H9 (cell line): ENCODE measurements around the gene RADIL. TPM values are rescaled to one million over a fixed set of nuclear protein-coding genes. Genes with fewer than 3 reads are reported as not detected.

ENCODE experiments used
- DNase-seq: peaks from one replicate; pipeline ENCODE4 v3.0.0-alpha.2; 2017
- H2AFZ ChIP-seq: one replicate; pipeline ENCODE4 v1.6.1; 2013; ENCODE audit warnings: mild to moderate bottlenecking, low read length, control low read depth, moderate library complexity
- H2AK5ac ChIP-seq: 2 replicates; pipeline ENCODE4 v1.6.1; 2013; ENCODE audit warnings: low read length, control low read depth, mixed read lengths; ENCODE audit not compliant: insufficient read length
- H2BK120ac ChIP-seq: one replicate; pipeline ENCODE4 v1.6.1; 2013; ENCODE audit warnings: low read depth, mild to moderate bottlenecking, low read length, control low read depth, inconsistent platforms; ENCODE audit not compliant: poor library complexity, severe bottlenecking
- H2BK12ac ChIP-seq: 2 replicates; pipeline ENCODE4 v1.6.1; 2013; ENCODE audit warnings: low read length, control low read depth, mixed read lengths, low read depth; ENCODE audit not compliant: insufficient read length
- H2BK15ac ChIP-seq: 2 replicates; pipeline ENCODE4 v1.6.1; 2013; ENCODE audit warnings: low read depth, low read length, control low read depth
- H2BK20ac ChIP-seq: one replicate; pipeline ENCODE4 v1.6.1; 2013; ENCODE audit warnings: low read depth, mild to moderate bottlenecking, low read length, control low read depth, inconsistent platforms; ENCODE audit not compliant: poor library complexity, severe bottlenecking
- H2BK5ac ChIP-seq: 2 replicates; pipeline ENCODE4 v1.6.1; 2013; ENCODE audit warnings: low read length, control low read depth, mixed read lengths; ENCODE audit not compliant: insufficient read length
- H3K14ac ChIP-seq: 2 replicates; pipeline ENCODE4 v1.6.1; 2013; ENCODE audit warnings: low read length, control low read depth; ENCODE audit not compliant: insufficient read depth
- H3K18ac ChIP-seq: 2 replicates; pipeline ENCODE4 v1.6.1; 2013; ENCODE audit warnings: low read depth, mild to moderate bottlenecking, mixed read lengths, low read length, control low read depth; ENCODE audit not compliant: insufficient read length
- H3K23ac ChIP-seq: 2 replicates; pipeline ENCODE4 v1.6.1; 2013; ENCODE audit warnings: low read length, control low read depth, mixed read lengths, low read depth; ENCODE audit not compliant: insufficient read length
- H3K23me2 ChIP-seq: 2 replicates; pipeline ENCODE4 v1.6.1; 2013; ENCODE audit warnings: low read depth, mild to moderate bottlenecking, mixed read lengths, low read length, control low read depth; ENCODE audit not compliant: insufficient read length, poor library complexity, severe bottlenecking
- H3K27ac ChIP-seq: 2 replicates; pipeline ENCODE4 v1.5.1; 2013; ENCODE audit warnings: low read length, control low read depth, mixed read lengths, low read depth; ENCODE audit not compliant: insufficient read length
- H3K27me3 ChIP-seq: 2 replicates; pipeline ENCODE4 v1.6.1; 2013; ENCODE audit warnings: low read length, control low read depth, inconsistent platforms; ENCODE audit not compliant: insufficient read depth
- H3K4ac ChIP-seq: 2 replicates; pipeline ENCODE4 v1.6.1; 2013; ENCODE audit warnings: low read depth, mild to moderate bottlenecking, control low read depth, inconsistent platforms, low read length, moderate library complexity
- H3K4me1 ChIP-seq: 2 replicates; pipeline ENCODE4 v1.6.1; 2013; ENCODE audit warnings: low read length, control low read depth, inconsistent platforms; ENCODE audit not compliant: insufficient read depth
- H3K4me2 ChIP-seq: 2 replicates; pipeline ENCODE4 v1.6.1; 2013; ENCODE audit warnings: low read length, control low read depth, mixed read lengths; ENCODE audit not compliant: insufficient read length, insufficient read depth
- H3K56ac ChIP-seq: 2 replicates; pipeline ENCODE4 v1.6.1; 2013; ENCODE audit warnings: low read depth, mild to moderate bottlenecking, mixed read lengths, low read length, control low read depth; ENCODE audit not compliant: insufficient read length
- H3K79me1 ChIP-seq: 2 replicates; pipeline ENCODE4 v1.6.1; 2013; ENCODE audit warnings: low read depth, mild to moderate bottlenecking, moderate library complexity, low read length, control low read depth, inconsistent platforms; ENCODE audit not compliant: insufficient read depth, poor library complexity, severe bottlenecking
- H3K79me2 ChIP-seq: 2 replicates; pipeline ENCODE4 v1.6.1; 2013; ENCODE audit warnings: low read length, control low read depth, inconsistent platforms; ENCODE audit not compliant: insufficient read depth
- H3K9ac ChIP-seq: 2 replicates; pipeline ENCODE4 v1.6.1; 2013; ENCODE audit warnings: low read length, control low read depth, mixed read lengths; ENCODE audit not compliant: insufficient read length; ENCODE audit errors: extremely low read depth
- H3K9me3 ChIP-seq: one replicate; pipeline ENCODE4 v1.6.1; 2013; ENCODE audit warnings: low read depth, low read length, inconsistent platforms; ENCODE audit not compliant: control insufficient read depth
- H3T11ph ChIP-seq: one replicate; pipeline ENCODE4 v1.6.1; 2013; ENCODE audit warnings: mild to moderate bottlenecking, low read length, control low read depth, inconsistent platforms
- H4K20me1 ChIP-seq: one replicate; pipeline ENCODE4 v1.6.1; 2013; ENCODE audit not compliant: control insufficient read depth, insufficient read length, insufficient read depth
- H4K5ac ChIP-seq: 2 replicates; pipeline ENCODE4 v1.6.1; 2013; ENCODE audit warnings: low read depth, mild to moderate bottlenecking, mixed read lengths, low read length, control low read depth; ENCODE audit not compliant: insufficient read length
- H4K8ac ChIP-seq: replicated peaks from 2 replicates; pipeline ENCODE4 v1.6.1; 2013; ENCODE audit warnings: low read length, control low read depth, mixed read lengths, low read depth; ENCODE audit not compliant: insufficient read length
- H4K91ac ChIP-seq: 2 replicates; pipeline ENCODE4 v1.6.1; 2013; ENCODE audit warnings: low read depth, mild to moderate bottlenecking, moderate library complexity, mixed read lengths, low read length, control low read depth; ENCODE audit not compliant: insufficient read length
- H3K27ac Mint-ChIP-seq, 3 experiments: 2 replicates in 2 of 3; 3 replicates in 1 of 3; pipeline ENCODE4 v1.8.0; 2020 to 2021; ENCODE audit warnings: mixed read lengths in 3 of 3, mild to moderate bottlenecking in 1 of 3, moderate library complexity in 1 of 3
- H3K27me3 Mint-ChIP-seq: 2 replicates; pipeline ENCODE4 v1.8.0; 2021; ENCODE audit warnings: low read depth, mild to moderate bottlenecking, moderate library complexity, mixed read lengths
- H3K36me3 Mint-ChIP-seq, 3 experiments: 2 replicates in 2 of 3; 3 replicates in 1 of 3; pipeline ENCODE4 v1.8.0; 2020 to 2021; ENCODE audit warnings: low read depth in 3 of 3, mixed read lengths in 3 of 3; ENCODE audit not compliant: insufficient read depth in 1 of 3
- H3K4me1 Mint-ChIP-seq, 2 experiments: 2 replicates each; pipeline ENCODE4 v1.8.0; 2020; ENCODE audit warnings: mixed read lengths in 2 of 2
- H3K4me3 Mint-ChIP-seq, 2 experiments: 2 replicates in 1 of 2; 3 replicates in 1 of 2; pipeline ENCODE4 v1.8.0; 2020 to 2021; ENCODE audit warnings: mild to moderate bottlenecking in 2 of 2, mixed read lengths in 2 of 2, moderate library complexity in 1 of 2
- H3K9me3 Mint-ChIP-seq, 2 experiments: 2 replicates in 1 of 2; 3 replicates in 1 of 2; pipeline ENCODE4 v1.8.0; 2020; ENCODE audit warnings: mild to moderate bottlenecking in 2 of 2, mixed read lengths in 2 of 2, moderate library complexity in 1 of 2
- CTCF ChIP-seq: fragments of 200-600 bp; sonication (generic); conservative IDR thresholded peaks from 3 replicates; pipeline ENCODE4 v1.8.0; 2021; ENCODE audit warnings: antibody characterized with exemption, mild to moderate bottlenecking
- WGBS: extraction: QIAGEN DNeasy Blood & Tissue Kit; methylation state at CpG from one replicate; pipeline ENCODE4 v1.1.7; 2013; ENCODE audit warnings: missing lambda C conversion rate, low lambda C conversion rate, mixed read lengths; ENCODE audit not compliant: insufficient read length; ENCODE audit errors: extremely low coverage; 5-methylcytosine and 5-hydroxymethylcytosine counted together
- total RNA-seq: library from RNA; stranded (reverse); gene quantifications from 2 replicates; pipeline ENCODE4 v1.2.1, GENCODE V29; 2021

Gene RADIL
- total RNA-seq, 1 experiment from 2014 or later = 4.7 TPM

- Mint-ChIP-seq H3K27me3 (no peaks in the 10 kb centered on the region), H3K27ac (0 out of 7 replicates have a peak overlapping the region, but pooled peaks of 1 of the 3 experiments have one; percentile 63), H3K9me3 (no peaks in the 10 kb centered on the region), H3K36me3 (peaks cover 3% of the 10 kb centered on the region in 3 experiments; a peak in 2 of 7 replicates), H3K4me3 (no peak overlapping the region), H3K4me1 (peaks cover 3 to 6% of the 10 kb centered on the region in 2 experiments)
- Histone ChIP-seq H2AFZ (no peak overlapping the region), H3K27me3 (no peaks in the 10 kb centered on the region), H3K79me1 (no peaks in the 10 kb centered on the region), H3K9ac (no peak overlapping the region), H2BK20ac (no peak overlapping the region), H3K23ac (no peak overlapping the region), H2BK120ac (no peak overlapping the region), H2BK15ac (no peak overlapping the region), H3K4ac (no peak overlapping the region), H4K8ac (no peak overlapping the region), H2BK5ac (no peak overlapping the region), H2BK12ac (no peak overlapping the region), H4K20me1 (no peaks in the 10 kb centered on the region), H3T11ph (no peak overlapping the region), H3K9me3 (no peaks in the 10 kb centered on the region), H3K14ac (no peak overlapping the region), H3K79me2 (no peaks in the 10 kb centered on the region), H3K4me1 (no peaks in the 10 kb centered on the region), H3K4me2 (no peak overlapping the region), H4K91ac (no peak overlapping the region), H2AK5ac (no peak overlapping the region), H3K27ac (no peak overlapping the region), H3K23me2 (no peaks in the 10 kb centered on the region), H3K56ac (no peak overlapping the region), H4K5ac (no peak overlapping the region), H3K18ac (no peak overlapping the region)
- no CpG with 5 or more reads among the region's 14 CpGs for WGBS
- peak; percentile 88 for DNase-seq
- TF ChIP-seq CTCF = peak; percentile 97
Observed at GRCh38 chr7:4830176-4830575, 53.3 kb downstream of the RADIL start.
